Occipital lobe (tissue), 2 donors: ENCODE data around the gene NACC2. TPM values are rescaled to one million over a fixed set of nuclear protein-coding genes. Genes with fewer than 3 reads are reported as not detected.

Experiments used
- DNase-seq: peaks from one replicate; lab custom pipeline; 2025; lab: John Stamatoyannopoulos, UW
- total RNA-seq: library from RNA; depleted of rRNA; stranded (reverse); fragments of >200 nt; gene quantifications from one replicate; pipeline ENCODE4 v1.2.3, GENCODE V29; 2014

NACC2 gene
- total RNA-seq, 1 donor from 2014 or later, result 5.9 TPM

DNA sequence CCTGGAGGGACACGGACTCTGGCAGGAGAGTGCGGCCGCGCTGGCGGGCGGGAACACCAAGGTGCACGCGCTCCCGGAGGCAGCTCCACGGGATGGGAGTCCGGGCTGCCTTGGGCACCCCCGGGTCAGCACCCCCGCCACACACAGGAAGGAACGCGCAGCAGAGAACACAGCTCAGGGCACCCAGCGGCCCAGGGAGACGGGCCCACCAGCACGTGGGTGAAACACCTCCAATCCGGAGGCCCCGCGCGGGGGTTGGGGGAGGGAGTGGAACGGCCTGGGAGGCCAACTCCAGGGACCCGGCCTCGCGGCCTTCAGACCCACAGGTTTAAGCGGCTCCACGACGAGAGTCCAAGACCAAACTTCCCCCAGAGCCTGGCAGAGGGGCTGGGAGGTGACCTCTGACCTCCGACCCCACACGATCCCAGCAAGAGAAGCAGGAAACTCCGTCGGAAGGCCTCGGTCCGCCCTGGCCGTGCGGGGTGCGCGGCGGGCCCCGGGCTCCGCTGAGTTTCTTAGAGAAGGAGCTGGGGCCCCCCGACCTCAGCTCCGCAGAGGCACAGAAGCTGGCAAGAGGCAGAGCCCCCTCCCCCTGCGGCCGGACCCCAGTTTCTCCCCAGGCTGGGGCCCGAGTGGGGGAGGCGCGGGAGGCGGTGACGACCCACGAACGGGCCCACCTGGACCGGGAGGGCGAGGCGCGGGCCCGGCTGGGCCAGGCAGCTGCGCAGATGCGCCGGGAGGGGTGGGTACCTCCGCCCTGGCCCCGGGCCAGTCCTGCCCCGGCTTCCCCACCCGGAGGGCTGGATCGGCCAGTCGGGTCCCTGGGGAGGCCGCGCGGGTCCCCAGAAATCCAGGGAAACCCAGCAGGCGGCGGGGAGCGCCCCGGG, 851 bp downstream of the NACC2 start:
- DNase-seq, result no peak

DNA sequence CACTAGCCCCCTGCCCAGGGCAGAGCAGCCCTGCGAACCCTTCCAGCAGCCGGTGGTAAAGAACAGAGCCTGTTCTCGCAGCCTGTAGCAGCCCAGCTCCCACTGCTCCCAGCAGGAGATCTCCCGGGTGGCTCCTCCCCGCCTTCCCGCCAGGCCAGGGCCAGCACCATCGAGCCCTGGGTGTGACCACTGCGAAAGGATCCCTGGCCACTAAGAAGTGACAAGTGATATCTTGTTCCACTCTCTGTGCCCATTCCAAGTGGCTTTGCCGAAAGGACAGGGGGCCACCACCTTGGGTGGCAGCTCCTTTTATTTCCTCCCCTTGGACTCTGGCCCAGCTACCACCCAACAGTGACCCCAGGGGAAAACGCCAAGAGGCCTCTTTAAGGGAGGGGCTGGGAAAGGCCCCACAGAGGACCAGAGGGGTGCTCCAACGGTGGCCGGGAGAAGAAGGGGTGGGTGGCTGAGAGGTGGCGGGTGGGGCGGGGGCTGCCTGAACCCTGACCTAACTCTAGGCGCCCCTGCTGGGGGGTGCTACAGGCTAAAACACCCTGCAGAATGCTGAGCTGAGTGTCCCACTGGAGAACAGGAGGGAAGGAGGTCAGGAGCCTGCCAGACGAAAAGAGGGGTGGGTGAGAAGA, 1.6 kb downstream of the NACC2 start:
- DNase-seq, result no peak

DNA sequence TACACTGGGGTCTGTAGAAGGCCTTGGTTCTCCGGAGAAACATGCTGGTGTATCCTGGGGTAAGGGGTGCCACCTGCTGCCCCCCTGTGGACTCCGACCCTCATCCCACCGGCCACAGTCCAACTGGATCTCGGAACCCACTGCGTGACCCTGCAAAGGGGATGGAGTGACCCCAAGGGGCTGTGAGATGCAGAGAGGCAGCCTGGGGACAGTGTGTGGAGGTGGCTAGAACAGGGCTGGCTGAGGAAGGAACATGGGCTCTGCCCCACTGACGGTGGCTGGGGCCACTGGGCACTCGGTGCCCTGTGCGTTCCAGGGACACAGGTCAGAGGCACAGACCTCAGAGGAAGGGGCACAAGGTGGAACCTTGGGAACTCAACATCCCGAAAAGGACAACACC, 2.3 kb downstream of the NACC2 start:
- no peak for DNase-seq

DNA sequence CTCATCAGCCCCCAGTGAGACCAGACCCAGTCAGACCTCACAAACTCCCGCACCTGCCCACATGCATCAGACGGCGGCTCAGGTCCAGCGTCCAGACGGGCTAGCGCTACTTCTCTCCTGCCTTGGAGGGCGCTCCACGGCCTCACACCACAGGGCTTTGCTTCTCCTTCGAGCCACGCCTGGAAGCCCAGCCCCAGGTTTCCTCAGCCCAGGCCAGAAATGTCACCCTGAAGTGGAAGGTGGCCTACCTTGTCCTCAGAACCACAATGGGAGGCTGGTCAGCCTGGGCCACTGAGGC, 2.8 kb downstream of the NACC2 start:
- DNase-seq, result no peak

DNA sequence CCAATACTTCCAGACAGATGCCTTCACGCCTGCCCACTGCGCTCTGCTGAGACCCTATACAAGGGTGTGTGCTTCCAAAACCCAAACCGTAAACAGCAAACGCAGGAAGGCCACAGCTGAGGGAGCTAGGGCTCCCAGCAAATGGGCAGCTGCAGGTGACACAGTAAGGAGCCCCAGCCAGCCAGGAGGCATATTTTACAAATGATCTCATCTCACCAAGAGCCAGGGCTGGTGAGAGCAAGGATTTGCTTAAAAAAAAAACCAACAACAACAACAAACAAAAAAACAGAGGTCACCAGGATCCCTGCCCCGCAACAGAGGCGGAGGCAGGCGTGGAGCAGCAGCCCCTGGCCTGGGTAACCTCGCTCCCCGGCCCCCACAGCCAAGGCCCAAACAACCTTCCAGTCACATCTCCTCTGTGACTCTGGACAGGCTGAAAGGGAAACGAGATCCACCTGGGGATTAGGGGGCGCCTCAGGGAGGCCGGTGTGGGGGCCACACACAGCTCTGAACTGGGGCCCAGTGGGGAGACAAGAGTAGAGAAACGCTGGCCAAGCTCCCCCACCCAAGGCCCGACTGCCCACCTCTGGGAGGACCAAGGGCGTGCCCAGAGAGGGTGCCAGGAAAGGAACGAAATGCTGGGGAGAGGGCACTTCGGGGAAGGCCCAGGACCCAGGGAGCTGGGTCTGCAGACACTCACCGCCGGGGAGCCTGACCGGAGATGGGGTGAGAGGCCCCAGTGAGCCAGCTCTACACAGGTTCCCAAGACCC, 3.3 kb downstream of the NACC2 start:
- DNase-seq, result no peak

DNA sequence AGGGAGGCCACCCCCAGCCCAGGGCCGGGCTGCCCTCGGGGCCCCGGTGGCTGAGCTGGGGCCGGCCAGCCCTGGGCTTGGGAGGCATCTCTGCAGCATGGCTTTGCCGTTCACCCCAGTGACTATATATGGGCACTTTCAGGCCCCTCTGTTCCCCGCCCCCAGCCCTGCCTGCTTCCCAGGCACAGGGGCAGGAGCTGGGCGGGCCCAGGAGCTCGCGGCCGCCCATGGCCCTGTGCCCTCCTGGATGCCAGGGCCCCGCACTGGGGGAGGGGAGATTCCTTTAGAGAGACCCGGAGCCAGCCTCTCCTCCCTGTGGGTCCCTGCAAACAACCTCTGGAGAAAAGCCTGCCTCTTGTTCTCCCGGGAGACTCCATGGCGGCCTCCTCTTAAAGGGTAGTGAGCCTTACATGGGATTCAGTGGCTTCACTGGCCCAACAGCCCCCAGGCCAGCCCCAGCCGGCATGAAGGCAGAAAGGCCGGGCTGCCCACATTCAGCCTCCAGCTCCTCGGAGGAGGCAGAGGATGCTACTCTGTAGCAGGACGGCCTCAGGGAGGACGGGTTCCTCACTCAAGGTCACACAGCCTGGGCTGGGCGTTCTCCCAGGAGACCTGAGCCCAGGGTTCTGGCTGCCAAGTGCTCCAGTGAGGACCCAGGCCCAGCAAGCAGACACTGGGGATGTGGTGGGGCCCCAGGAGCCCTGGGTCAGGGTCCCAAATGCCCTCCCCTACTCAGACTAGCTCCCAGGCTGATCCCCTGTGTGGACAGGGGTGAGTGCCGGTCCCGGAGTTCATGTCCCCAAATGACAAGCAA, 4.1 kb downstream of the NACC2 start:
- DNase-seq, result no peak

DNA sequence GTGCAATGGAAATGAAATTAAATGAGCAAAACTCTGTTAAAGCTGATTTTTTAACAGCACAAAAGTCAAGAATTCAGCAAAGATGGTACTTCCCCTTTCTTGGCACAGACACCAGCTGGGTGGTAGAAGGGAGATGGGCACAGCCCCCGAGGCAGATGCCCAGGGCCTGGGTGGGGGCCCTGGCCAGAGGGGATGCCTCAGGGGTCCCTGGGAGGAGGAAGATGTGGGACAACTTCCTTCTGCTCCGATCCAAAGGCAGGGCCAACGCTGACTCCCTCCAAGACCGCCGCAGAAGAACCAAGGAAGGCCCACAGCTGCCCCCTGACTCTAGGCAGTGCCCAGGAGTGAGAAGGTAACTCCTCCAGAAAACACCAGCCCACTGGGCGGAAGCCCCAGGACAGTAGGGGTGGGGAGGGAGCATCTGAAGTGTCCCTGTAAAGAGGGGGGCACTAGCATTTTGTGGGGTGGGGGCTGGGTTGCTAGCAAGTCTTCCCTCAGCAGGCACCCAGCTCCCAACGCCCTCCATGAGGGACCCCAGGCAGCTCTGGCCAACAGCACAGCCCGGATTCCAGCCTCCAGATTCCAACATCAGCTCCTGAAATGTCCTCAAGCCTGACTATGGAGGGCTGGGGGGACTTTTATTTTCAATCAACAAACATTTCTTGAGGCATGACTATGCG, 4.9 kb downstream of the NACC2 start:
- DNase-seq, result no peak

DNA sequence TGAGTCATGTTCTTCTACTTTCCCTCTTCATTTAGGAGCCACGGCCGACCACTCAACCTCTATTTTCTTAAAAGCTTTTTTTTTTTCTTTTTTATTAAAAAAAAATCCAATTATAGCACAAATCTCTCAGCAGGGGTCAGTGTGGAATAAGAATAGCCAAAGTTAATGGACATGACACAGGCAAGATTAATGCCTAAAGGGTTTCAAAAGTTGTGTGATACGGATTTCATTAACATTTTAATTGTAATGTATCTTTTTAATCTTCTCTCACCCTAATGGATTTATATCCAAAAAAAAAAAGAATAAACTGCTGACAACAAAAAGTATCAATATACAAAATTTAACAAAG, 5.4 kb downstream of the NACC2 start:
- no peak for DNase-seq

DNA sequence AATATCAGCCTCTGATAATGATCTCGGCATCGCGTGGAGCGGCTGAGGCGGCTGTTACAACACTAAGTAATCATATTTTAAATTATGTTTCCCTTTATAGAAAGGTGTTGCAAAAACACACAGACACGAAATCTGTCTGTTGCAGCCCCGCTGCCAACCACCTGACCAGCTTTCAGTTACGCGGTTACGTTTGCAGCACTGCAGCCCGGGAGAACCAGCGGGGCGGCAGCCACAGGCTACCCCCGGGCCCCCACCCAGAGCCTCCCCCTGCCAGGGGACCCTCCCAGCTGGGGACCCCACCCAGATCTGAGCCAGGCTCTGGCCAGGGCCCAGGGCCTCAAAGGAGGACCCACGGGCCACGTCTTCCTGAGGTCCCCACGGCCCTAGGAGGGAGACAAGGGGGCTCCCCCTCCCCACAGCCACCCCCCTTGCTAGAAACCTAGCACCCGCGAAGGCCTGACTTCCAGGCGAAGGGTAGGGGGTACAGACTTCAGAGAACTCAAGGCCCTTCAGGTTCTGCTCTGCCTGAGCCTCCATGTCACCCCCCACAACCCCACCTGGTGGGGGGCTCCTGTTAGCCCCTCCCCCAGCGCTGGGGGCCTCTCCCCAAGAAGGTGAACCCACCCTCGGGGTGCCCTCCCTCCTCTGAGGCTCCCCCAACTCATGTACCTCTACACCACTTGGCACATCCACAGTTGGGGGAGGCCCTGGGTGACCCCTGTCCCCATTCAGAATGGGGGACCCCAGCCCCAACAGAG, 6.0 kb downstream of the NACC2 start:
- no peak for DNase-seq

DNA sequence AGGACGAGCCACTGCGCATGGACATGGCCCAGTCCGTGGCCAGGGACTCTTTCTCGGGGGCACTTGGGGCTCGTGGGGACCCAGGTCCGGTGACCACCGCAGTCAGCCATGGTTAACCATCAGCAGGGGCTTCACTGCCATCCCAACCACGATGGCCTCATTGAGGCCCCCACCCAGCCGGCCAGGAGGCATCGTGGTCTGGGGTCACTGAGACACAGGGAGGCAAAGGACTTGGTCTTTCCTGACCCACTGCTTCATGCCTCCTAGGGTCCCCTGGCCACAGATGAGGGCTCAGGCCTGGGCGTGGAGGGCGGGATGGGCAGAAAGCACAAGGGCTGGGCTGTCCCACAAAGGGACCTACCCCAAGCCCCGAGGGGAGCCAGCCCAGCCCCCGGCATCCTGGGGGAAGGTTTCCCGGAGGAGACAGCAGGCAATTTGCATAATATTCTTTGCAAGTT, 6.6 kb downstream of the NACC2 start:
- DNase-seq, result no peak

DNA sequence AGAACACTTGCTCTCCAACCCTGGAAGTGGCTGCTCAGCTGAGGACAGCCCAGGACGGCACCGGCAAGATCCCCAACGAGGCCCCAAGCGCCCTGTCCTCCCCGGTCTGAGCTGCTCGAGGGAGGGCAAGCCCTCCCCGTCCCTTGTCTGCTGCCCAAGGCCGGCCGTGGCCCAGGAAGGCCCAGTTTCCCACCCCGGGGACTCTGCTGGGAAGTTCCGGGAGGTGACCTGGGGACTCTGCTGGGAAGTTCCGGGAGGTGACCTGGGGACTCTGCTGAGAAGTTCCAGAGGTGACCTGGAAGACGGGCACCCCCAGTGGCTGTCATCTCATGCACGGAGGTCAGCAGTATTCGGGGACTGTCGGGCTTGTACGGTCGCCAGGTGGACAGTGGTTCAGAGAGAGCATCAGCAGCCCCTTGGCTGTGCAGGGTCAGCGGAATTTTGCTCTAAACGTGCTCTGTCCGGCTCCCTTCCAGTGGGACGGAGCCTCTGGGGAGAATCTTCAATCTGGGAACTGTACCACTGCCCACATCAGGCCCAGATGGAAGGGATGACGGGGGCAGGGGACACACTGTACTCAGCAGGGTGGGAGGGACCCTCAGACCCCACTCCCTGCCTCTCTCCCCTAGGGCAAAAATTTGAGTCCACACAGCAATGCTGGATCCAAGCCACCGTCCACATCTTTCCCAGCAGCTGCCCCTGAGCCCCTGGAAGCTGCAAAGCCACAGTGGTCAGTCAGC, 7.2 kb downstream of the NACC2 start:
- DNase-seq, result no peak

DNA sequence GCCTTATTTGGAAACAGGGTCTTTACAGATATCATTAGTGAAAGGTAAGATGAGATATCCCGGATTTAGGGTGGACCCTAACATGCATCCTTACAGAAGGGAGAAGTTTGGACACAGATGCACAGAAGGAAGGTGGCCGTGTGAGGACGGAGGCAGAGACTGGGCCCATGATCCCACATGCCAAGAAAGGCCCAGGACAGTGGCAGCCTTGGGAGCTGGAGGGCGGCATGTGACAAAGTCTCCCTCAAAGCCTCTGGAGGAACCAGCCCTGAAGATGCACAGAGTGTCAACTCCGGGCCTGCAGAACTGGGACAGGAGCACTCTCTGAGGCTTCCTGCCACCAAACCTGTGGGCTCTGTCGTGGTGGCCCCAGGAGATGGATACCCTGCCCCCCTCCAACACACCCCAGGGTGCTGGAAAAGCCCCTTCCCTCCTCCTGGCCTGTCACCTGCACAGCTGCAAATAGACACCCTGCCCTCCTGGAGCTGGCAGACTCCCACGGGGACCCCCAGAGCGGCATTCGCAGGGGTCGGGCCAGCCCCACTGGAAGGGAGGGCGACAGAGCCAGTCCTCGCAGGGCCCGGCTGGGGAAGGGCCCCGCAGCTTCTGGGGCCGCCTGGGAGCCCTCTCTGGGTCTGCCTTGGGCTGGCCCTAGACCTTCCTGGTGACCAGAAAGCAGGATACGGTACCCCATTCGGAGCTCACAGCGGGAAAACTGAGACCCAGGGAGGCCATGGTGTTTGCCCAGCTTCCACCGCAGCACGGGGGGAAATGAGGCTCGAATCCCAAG, 7.9 kb downstream of the NACC2 start:
- no peak for DNase-seq

DNA sequence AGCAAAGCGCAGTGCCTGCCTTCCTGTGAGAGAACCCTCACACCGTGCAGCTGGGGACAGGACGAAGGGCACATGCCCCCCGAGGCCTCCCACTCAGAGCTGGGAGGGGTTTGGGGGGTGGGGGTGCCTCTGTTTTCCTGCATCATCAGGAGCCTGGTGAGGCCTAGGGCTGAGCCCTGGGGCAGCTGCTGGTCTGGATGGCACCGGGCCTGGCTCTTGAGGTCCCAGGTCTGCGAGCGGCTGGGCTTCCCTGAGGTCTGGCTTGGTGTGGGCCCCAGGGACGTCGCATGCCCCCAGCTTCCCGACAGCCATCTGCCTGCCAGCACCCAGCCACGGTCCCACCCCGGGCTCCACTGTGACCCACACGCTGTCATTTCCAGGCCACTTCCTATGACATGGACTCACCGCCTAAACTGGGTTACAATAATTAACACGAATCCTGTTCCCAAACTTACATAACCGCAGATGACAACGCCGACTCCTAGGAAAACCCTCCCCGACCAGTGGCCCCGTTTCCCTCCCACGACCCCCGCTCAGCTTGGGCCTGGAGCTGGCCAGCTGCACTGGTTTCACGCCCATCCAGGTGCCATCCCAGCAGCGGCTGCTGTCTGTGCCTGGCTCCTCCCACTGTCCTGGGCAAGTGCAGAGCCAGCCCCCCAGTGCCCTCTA, 8.7 kb downstream of the NACC2 start:
- no peak for DNase-seq

DNA sequence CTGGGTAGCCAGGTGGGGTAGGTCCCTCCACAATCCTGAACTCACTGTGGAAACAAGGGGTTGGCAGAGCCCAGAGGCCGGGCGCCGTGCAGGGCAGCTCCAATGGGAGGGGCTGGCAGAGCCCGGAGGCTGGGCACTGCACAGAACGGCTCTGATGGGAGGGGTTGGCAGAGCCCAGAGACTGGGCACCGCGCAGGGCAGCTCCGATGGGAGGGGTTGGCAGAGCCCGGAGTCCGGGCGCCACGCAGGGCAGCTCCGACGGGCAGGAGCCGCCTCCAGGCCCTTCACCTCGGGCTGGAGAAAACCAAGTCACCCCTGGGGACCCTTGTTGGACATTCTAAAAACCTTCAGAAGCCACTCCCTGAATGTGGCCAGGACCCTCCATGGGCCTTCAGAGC, 9.3 kb downstream of the NACC2 start:
- DNase-seq, result peak; percentile 70

DNA sequence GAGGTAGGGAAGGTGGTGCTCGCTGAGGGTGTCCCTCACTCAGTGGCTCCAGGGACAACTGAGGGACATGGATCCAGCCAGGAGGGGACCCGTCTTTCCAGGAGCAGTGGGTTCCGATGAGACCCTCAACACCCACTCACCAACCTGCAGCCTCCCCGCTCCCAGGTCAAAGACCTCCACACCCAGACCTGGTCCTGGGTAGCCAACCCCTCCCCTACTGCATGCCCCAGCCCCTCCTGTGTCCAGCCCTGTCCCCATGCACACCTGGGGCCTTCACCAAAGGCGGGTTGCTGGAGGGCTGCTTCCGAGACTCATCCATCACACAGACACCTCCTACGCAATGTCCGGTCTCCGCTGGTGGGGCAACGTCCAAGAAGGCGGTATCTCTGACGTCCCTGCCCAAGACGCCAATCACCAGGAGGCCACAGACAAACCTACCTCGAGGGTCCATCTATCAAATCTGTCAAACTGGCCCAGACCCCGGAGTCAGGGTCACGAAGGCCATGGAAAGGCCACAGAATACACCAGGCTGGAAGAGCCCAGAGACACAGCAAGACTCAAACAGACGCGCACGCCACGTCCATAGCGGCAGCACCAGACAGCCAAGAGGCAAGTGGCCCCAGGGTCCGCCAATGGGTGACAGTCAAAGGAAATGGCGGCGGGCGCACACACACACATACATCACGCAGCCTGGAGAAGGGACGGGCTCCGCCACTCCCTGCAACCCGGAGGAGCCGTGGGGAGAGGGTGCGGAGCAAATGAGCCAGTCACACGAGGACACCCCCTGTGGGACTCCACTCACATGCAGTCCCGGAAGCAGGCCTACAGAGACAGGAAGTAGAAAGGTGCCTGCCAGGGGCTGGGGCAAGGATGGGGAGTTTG, 10.8 kb downstream of the NACC2 start:
- DNase-seq, result no peak

DNA sequence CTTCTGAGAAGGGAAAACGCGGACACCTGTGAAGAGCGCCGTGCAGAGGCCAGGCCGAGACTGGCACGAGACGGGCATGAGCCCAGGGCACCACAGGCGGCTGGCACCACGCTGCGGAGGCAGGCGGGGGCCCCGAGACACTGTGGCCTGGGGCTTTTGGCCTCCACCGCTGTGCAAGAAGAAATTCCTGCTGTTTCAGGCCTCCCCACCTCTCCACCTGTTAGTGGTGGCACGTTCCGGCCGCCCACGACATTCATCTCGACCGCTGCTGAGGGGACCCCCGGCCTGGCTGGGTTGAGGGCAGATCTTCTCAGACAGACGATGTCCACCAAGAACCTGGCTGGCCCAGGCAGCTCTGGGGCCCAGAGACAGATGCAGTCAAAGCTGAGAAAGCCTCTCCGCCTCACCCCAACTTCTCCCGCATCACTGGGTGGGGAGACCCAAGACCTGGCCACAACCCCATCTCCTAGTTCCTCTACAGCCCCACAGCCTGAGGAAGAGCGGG, 11.5 kb downstream of the NACC2 start:
- no peak for DNase-seq
